Glutamatergic neuron (in vitro differentiated cells): ENCODE results near the gene WASF3. TPM values are rescaled to one million over a fixed set of nuclear protein-coding genes. Genes with fewer than 3 reads are reported as not detected.
"Not testable (repeated sequence)": the region's sequence is repeated elsewhere in the genome, so short reads cannot be mapped to it uniquely, and the experiment has no call there.

ENCODE experiments used
- DNase-seq: peaks from one replicate; pipeline ENCODE4 v3.0.0; 2022
- H3K27ac Mint-ChIP-seq: one replicate; pipeline ENCODE4 v1.8.0; 2020; ENCODE audit warnings: mild to moderate bottlenecking, mixed read lengths, inconsistent platforms; ENCODE audit not compliant: unreplicated experiment
- H3K27me3 Mint-ChIP-seq: one replicate; pipeline ENCODE4 v1.8.0; 2020; ENCODE audit warnings: mild to moderate bottlenecking, moderate library complexity, mixed read lengths, inconsistent platforms; ENCODE audit not compliant: unreplicated experiment
- H3K36me3 Mint-ChIP-seq: one replicate; pipeline ENCODE4 v1.8.0; 2020; ENCODE audit warnings: mild to moderate bottlenecking, mixed read lengths, inconsistent platforms; ENCODE audit not compliant: unreplicated experiment
- H3K4me1 Mint-ChIP-seq: one replicate; pipeline ENCODE4 v1.8.0; 2020; ENCODE audit warnings: mild to moderate bottlenecking, low read depth, mixed read lengths, inconsistent platforms; ENCODE audit not compliant: unreplicated experiment
- H3K4me3 Mint-ChIP-seq: one replicate; pipeline ENCODE4 v1.8.0; 2020; ENCODE audit warnings: mild to moderate bottlenecking, mixed read lengths, inconsistent platforms; ENCODE audit not compliant: unreplicated experiment
- H3K9me3 Mint-ChIP-seq: one replicate; pipeline ENCODE4 v1.8.0; 2020; ENCODE audit warnings: mild to moderate bottlenecking, moderate library complexity, mixed read lengths, inconsistent platforms; ENCODE audit not compliant: unreplicated experiment
- CTCF ChIP-seq: fragments of 200-600 bp; sonication (generic); IDR thresholded peaks from one replicate; pipeline ENCODE4 v1.5.0; 2021; ENCODE audit not compliant: partially characterized antibody, unreplicated experiment
- total RNA-seq: library from RNA; stranded (reverse); fragmentation: NEBNext Ultra II Directional; extraction: Animal tissue kit (Norgen Biotek cat#: 25700); gene quantifications from one replicate; pipeline ENCODE4 v1.2.1, GENCODE V29; 2021; ENCODE audit not compliant: unreplicated experiment

The WASF3 gene
- total RNA-seq, 1 donor from 2014 or later, result 10.1 TPM

DNA sequence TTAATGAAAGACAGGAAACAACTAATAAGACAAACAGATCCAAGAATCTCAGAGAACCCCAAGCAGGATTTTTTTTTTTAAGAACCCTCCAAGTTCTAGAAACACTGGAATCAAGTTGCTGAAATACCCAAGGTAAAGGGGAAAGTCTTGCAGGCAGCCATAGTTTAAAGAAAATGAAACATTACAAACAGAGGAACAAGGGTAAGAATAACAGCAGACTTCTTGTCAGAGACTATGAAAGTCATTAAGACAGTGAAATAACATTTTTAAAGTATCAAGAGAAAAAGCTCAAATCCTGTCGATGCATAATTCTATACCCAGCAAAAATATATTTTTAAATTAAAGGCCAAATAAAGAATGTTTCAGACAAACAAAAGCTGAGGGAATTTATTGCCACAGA lies 67.1 kb downstream of the WASF3 start:
- Mint-ChIP-seq H3K27me3 (peaks cover 2% of the 10 kb centered on the region), H3K4me1 (no peaks in the 10 kb centered on the region), H3K27ac (no peak overlapping the region), H3K4me3 (no peak overlapping the region), H3K36me3 (peaks cover 28% of the 10 kb centered on the region), H3K9me3 (peaks cover 6% of the 10 kb centered on the region)
- no peak for DNase-seq
- no peak for TF ChIP-seq CTCF

GRCh38 chr13:26626271-26626670 lies 68.8 kb downstream of the WASF3 start:
- DNase-seq, result no peak
- H3K4me1 Mint-ChIP-seq, result no peaks in the 10 kb centered on the region
- no peak overlapping the region for H3K4me3 Mint-ChIP-seq
- peaks cover 28% of the 10 kb centered on the region for H3K36me3 Mint-ChIP-seq
- H3K27ac Mint-ChIP-seq, result no peak overlapping the region
- H3K9me3 Mint-ChIP-seq, result peaks cover 6% of the 10 kb centered on the region
- peaks cover 2% of the 10 kb centered on the region for H3K27me3 Mint-ChIP-seq
- no peak for TF ChIP-seq CTCF

GRCh38 chr13:26628706-26629105 lies 71.2 kb downstream of the WASF3 start:
- Mint-ChIP-seq H3K9me3 (peaks cover 6% of the 10 kb centered on the region), H3K27ac (no peak overlapping the region), H3K4me1 (no peaks in the 10 kb centered on the region), H3K27me3 (peaks cover 2% of the 10 kb centered on the region), H3K4me3 (no peak overlapping the region), H3K36me3 (peaks cover 23% of the 10 kb centered on the region)
- no peak for TF ChIP-seq CTCF
- DNase-seq, result no peak

DNA sequence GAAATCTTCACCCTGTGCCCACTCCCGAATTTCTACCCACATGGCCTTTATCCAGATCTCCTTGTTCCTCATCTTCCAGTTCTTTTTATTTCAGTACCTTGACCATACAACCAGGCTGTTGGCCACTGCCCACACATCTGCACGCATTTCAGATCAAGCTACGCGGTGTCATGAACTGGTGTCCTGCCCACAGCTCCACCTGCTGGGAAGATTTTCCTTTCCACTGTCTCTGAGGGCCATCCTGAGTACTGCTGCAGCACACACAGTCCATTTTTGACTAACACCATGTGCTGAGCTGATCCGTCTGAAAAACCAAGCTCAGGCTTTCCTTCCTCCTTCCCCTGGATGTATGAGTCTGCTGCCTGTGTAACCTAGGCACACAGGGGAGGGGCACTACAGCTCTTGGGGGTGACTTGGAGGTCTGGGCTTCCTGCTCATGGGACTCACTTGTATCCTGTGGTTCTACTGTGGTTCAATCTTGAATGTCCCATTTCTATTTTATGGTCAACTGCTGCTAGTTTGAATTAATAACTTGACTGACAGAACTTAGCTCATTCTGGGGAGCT lies 71.9 kb downstream of the WASF3 start:
- H3K4me1 Mint-ChIP-seq, result no peaks in the 10 kb centered on the region
- no peak overlapping the region for H3K27ac Mint-ChIP-seq
- H3K27me3 Mint-ChIP-seq, result peaks cover 2% of the 10 kb centered on the region
- H3K36me3 Mint-ChIP-seq, result peaks cover 16% of the 10 kb centered on the region
- H3K9me3 Mint-ChIP-seq, result peaks cover 1% of the 10 kb centered on the region
- no peak for DNase-seq
- no peak overlapping the region for H3K4me3 Mint-ChIP-seq
- no peak for TF ChIP-seq CTCF

DNA sequence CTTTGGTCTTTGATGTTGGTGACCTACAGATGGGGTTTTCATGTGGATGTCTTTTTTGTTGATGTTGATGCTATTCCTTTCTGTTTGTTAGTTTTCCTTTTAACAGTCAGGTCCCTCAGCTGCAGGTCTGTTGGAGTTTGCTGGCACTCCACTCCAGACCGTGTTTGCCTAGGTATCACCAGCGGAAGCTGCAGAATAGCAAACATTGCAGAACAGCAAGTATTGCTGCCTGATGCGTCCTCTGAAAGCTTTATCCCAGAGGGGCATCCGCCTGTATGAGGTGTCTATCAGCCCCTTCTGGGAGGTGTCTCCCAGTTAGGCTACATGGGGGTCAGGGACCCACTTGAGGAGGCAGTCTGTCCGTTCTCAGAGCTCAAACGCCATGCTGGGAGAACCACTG lies 78.2 kb downstream of the WASF3 start:
- not testable (repeated sequence) for DNase-seq, H3K4me3 Mint-ChIP-seq, H3K36me3 Mint-ChIP-seq, H3K4me1 Mint-ChIP-seq, H3K27ac Mint-ChIP-seq, H3K9me3 Mint-ChIP-seq, H3K27me3 Mint-ChIP-seq

DNA sequence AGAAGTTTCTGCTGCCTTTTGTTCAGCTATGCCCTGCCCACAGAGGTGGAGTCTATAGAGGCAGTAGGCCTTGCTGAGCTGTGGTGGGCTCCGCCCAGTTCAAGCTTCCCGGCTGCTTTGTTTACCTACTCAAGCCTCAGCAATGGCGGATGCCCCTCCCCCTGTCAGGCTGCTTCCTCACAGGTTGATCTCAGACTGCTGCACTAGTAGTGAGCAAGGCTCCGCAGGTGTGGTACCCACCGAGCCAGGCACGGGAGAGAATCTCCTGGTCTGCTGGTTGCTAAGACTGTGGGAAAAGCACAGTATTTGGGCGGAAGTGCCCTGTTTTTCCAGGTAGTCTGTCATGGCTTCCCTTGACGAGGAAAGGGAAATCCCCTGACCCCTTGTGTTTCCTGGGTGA lies 78.6 kb downstream of the WASF3 start:
- not testable (repeated sequence) for H3K27me3 Mint-ChIP-seq, H3K4me1 Mint-ChIP-seq, H3K9me3 Mint-ChIP-seq, H3K27ac Mint-ChIP-seq, DNase-seq, H3K36me3 Mint-ChIP-seq, H3K4me3 Mint-ChIP-seq
